ENCODE data around the gene TCF12.

- no peak for TF ChIP-seq FOS (IDR thresholded peaks at IDR 0.05; ENCODE audit: borderline replicate concordance, insufficient read depth, low read length)
- no peak for TF ChIP-seq POLR2AphosphoS5 (IDR thresholded peaks at IDR 0.05; ENCODE audit: insufficient read depth, low read depth, low read length)
- no peak for TF ChIP-seq CTCF (IDR thresholded peaks at IDR 0.05; ENCODE audit: extremely low read depth in 1 of 2, insufficient read depth in 1 of 2, low read depth in 1 of 2, low read length in 2 of 2)
- TF ChIP-seq JUN (IDR thresholded peaks at IDR 0.05; ENCODE audit: borderline replicate concordance, insufficient read depth, insufficient read length, low read depth) = no peak
- no peak for TF ChIP-seq POLR2A (IDR thresholded peaks at IDR 0.05; ENCODE audit: low read depth, low read length)
Observed at GRCh38 chr15:57251308-57251707, 332.9 kb downstream of the TCF12 start.
